Measurements from ENCODE around the gene KDM2B. TPM values are rescaled to one million over a fixed set of nuclear protein-coding genes. Genes with fewer than 3 reads are reported as not detected.

KDM2B gene
- total RNA-seq, 3 donors from 2014 or later, result 12.3 to 26.8 (median 16.7) TPM

Other genes starting within 250 kb of the KDM2B start
- gene ANAPC5, start 228.6 kb downstream of the KDM2B start, total RNA-seq, result 100 to 1,000 TPM; 109 to 169 (median 147) TPM
- 10 to 100 TPM; 32.4 to 47.3 (median 45.1) TPM for gene RNF34, start 180.9 kb downstream of the KDM2B start, total RNA-seq
- gene ORAI1, start 45.5 kb upstream of the KDM2B start, total RNA-seq, result 10 to 100 TPM in 1 of 3 donors, 1 to 10 TPM in 2; 6.0 to 12.5 (median 6.7) TPM
- gene MORN3, start 88.6 kb upstream of the KDM2B start, total RNA-seq, result 1 to 10 TPM in 1 of 3 donors, under 1 TPM in 1, not detected in 1; 0.29 to 2.0 TPM
- gene TMEM120B, start 131.7 kb upstream of the KDM2B start, total RNA-seq, result 1 to 10 TPM; 5.4 to 8.2 (median 6.1) TPM
- gene RHOF, start 212.7 kb upstream of the KDM2B start, total RNA-seq, result 10 to 100 TPM in 2 of 3 donors, 1 to 10 TPM in 1; 5.8 to 13.1 (median 12.0) TPM
- gene SETD1B, start 223.0 kb upstream of the KDM2B start, total RNA-seq, result 1 to 10 TPM; 4.2 to 7.9 (median 6.1) TPM

Measured in breast epithelium (tissue), 3 donors.